Adrenal gland (tissue), 12 donors: ENCODE measurements around the gene ADAM29. TPM values are rescaled to one million over a fixed set of nuclear protein-coding genes. Genes with fewer than 3 reads are reported as not detected.
"Not testable (repeated sequence)": the region's sequence is repeated elsewhere in the genome, so short reads cannot be mapped to it uniquely, and the experiment has no call there.

ENCODE experiments used
- DNase-seq, 7 donors: peaks; one replicate each; pipeline ENCODE4 v3.0.0-alpha.2; 2019 to 2020
- H3K27ac ChIP-seq, 5 donors: fragments of 200-600 bp; sonication (generic) in 4 of 5; 1 replicate in 3 of 5; 2 replicates in 2 of 5; pipeline versions ENCODE4 v1.5.1 to v1.8.0; 2016 to 2020; ENCODE audit warnings: mild to moderate bottlenecking in 1 of 5
- H3K27me3 ChIP-seq: fragments of 200-600 bp; 2 replicates; pipeline ENCODE4 v1.8.0; 2021
- H3K36me3 ChIP-seq, 2 donors: fragments of 200-600 bp; replicated peaks in 1 of 2; 1 replicate in 1 of 2; 2 replicates in 1 of 2; pipeline versions ENCODE4 v1.5.1 to v1.8.0; 2018 to 2022
- H3K4me1 ChIP-seq, 2 donors: fragments of 200-600 bp; replicated peaks in 1 of 2; 1 replicate in 1 of 2; 2 replicates in 1 of 2; pipeline versions ENCODE4 v1.5.1 to v1.8.0; 2018 to 2021
- H3K4me3 ChIP-seq, 4 donors: fragments of 200-600 bp; sonication (generic) in 3 of 4; one replicate each; pipeline ENCODE4 v1.5.1; 2016 to 2018
- H3K9me3 ChIP-seq, 3 donors: fragments of 200-600 bp; sonication (generic) in 1 of 3; replicated peaks in 1 of 3; 1 replicate in 2 of 3; 2 replicates in 1 of 3; pipeline versions ENCODE4 v1.5.1 to v1.8.0; 2016 to 2021
- CTCF ChIP-seq, 6 experiments: fragments of 450-650 bp in 4 of 6; fragments of 200-600 bp in 2 of 6; sonication (generic) in 1 of 6; IDR thresholded peaks; 1 replicate in 5 of 6; 2 replicates in 1 of 6; pipeline versions ENCODE4 v1.5.1 to v1.8.0; 2016 to 2021; ENCODE audit warnings: antibody characterized with exemption in 6 of 6, mild to moderate bottlenecking in 2 of 6, moderate library complexity in 1 of 6
- POLR2A ChIP-seq, 2 donors: fragments of 450-650 bp; IDR thresholded peaks; one replicate each; pipeline ENCODE4 v1.6.1; 2017; ENCODE audit warnings: antibody characterized with exemption in 2 of 2, mild to moderate bottlenecking in 2 of 2, moderate library complexity in 1 of 2
- WGBS, 4 donors: extraction: QIAGEN DNeasy Blood & Tissue Kit in 2 of 4; methylation state at CpG; one replicate each; pipeline versions ENCODE4 v1.1.5 to v1.1.7; 2013 to 2017; 5-methylcytosine and 5-hydroxymethylcytosine counted together
- intact Hi-C, 2 donors: fragments of 100-400 bp; cut with DNase I; formaldehyde crosslinking; loops; one replicate each; pipeline versions ENCODE4 v1.14.1 to v1.15.0; 2022 to 2023
- polyA plus RNA-seq, 3 donors: library from polyadenylated mRNA; stranded (reverse); fragments of 200-250 nt in 2 of 3; fragments of 350-450 nt in 1 of 3; fragmentation: Illumina TruSeq in 1 of 3; extraction: RNeasy Lipid Tissue Mini Kit (QIAGEN cat#74804) in 1 of 3; gene quantifications; one replicate each; pipeline ENCODE4 v1.2.3, GENCODE V29; 2013 to 2014
- total RNA-seq, 9 donors: library from RNA; depleted of rRNA in 4 of 9; stranded (reverse); fragments of >200 nt in 4 of 9; fragments of 120-200 nt in 1 of 9; fragmentation: NEBNext Ultra II Directional in 1 of 9; extraction: Animal tissue kit (Norgen Biotek cat#: 25700) in 1 of 9; gene quantifications; one replicate each; pipeline versions ENCODE4 v1.1.0 to v1.2.4, GENCODE V29; 2013 to 2023
- donor health status: healthy with polysubstance abuse.
- donor health status: Bipolar disorder and iron deficiency.
- donor health status: DM: yes; HTN: yes; CAD: no.
- donor health status: DM: no; HTN: no; CAD: no.
- donor health status: DM: no; HTN: no; CAD: no.
- donor health status: DM: yes; HTN: yes; CAD: no.

ADAM29 gene
- total and polyA plus RNA-seq, 12 donors, result 0.06 to 0.17 (median 0.07) TPM; not detected in 9

- no peak for TF ChIP-seq POLR2A (IDR thresholded peaks at IDR 0.05)
- TF ChIP-seq CTCF (IDR thresholded peaks at IDR 0.05), result no peak
- 43 to 60% (median 56%) methylated on average over 6 of the region's 6 CpGs for WGBS, 4 donors
- H3K9me3 ChIP-seq, result no peaks in the 10 kb centered on the region
- intact Hi-C loops, result no loop called here
- H3K4me3 ChIP-seq, result no peak overlapping the region
- DNase-seq, result no peak
- H3K4me1 ChIP-seq, result no peaks in the 10 kb centered on the region
- no peaks in the 10 kb centered on the region for H3K27me3 ChIP-seq
- no peaks in the 10 kb centered on the region for H3K36me3 ChIP-seq
- no peak overlapping the region for H3K27ac ChIP-seq
Measured at GRCh38 chr4:174983128-174983750, 65.1 kb downstream of the ADAM29 start.

GRCh38 chr4:174983870-174984269 lies 65.7 kb downstream of the ADAM29 start:
- DNase-seq, H3K27ac ChIP-seq, H3K4me3 ChIP-seq, H3K9me3 ChIP-seq, H3K4me1 ChIP-seq, intact Hi-C loops, H3K27me3 ChIP-seq, H3K36me3 ChIP-seq: not testable (repeated sequence)
- WGBS, 4 donors, result 42 to 73% (median 55%) methylated on average over 1 to 2 of the region's 5 CpGs

GRCh38 chr4:174989791-174990190 lies 71.6 kb downstream of the ADAM29 start:
- Histone ChIP-seq H3K4me3 (no peak overlapping the region), H3K27ac (no peak overlapping the region), H3K36me3 (no peaks in the 10 kb centered on the region), H3K27me3 (no peaks in the 10 kb centered on the region), H3K9me3 (no peaks in the 10 kb centered on the region), H3K4me1 (no peaks in the 10 kb centered on the region)
- WGBS, 4 donors, result 69 to 89% (median 76%) methylated on average over 8 of the region's 8 CpGs
- no peak for TF ChIP-seq POLR2A (IDR thresholded peaks at IDR 0.05)
- no peak for TF ChIP-seq CTCF (IDR thresholded peaks at IDR 0.05)
- intact Hi-C loops, result no loop called here
- no peak for DNase-seq

GRCh38 chr4:174993916-174994315 lies 75.8 kb downstream of the ADAM29 start:
- Histone ChIP-seq H3K4me3 (no peak overlapping the region), H3K9me3 (no peaks in the 10 kb centered on the region), H3K27me3 (no peaks in the 10 kb centered on the region), H3K27ac (no peak overlapping the region), H3K4me1 (no peaks in the 10 kb centered on the region), H3K36me3 (no peaks in the 10 kb centered on the region)
- no peak for DNase-seq
- TF ChIP-seq CTCF (IDR thresholded peaks at IDR 0.05) (no peak), POLR2A (IDR thresholded peaks at IDR 0.05) (no peak)
- intact Hi-C loops, result no loop called here
- WGBS, 4 donors, result 80 to 87% (median 85%) methylated on average over 1 of the region's 1 CpG

- Histone ChIP-seq H3K27ac (no peak overlapping the region), H3K4me3 (no peak overlapping the region), H3K4me1 (no peaks in the 10 kb centered on the region), H3K9me3 (no peaks in the 10 kb centered on the region), H3K36me3 (no peaks in the 10 kb centered on the region), H3K27me3 (no peaks in the 10 kb centered on the region)
- 58 to 76% (median 67%) methylated on average over 1 of the region's 1 CpG for WGBS, 4 donors
- no peak for DNase-seq
- TF ChIP-seq POLR2A (IDR thresholded peaks at IDR 0.05), result no peak
- TF ChIP-seq CTCF (IDR thresholded peaks at IDR 0.05), result no peak
- intact Hi-C loops, result no loop called here
Measured at GRCh38 chr4:174996079-174996478, 77.9 kb downstream of the ADAM29 start.
